NCI-H446 treated with DMSO at 0.1 percent for 48 hours (cell line): ENCODE data around the gene NACA.
"Not testable (repeated sequence)": the region's sequence is repeated elsewhere in the genome, so short reads cannot be mapped to it uniquely, and the experiment has no call there.

ENCODE experiments used
- DNase-seq: peaks from one replicate; lab custom pipeline; 2025; lab: John Stamatoyannopoulos, UW

NACA gene

DNA sequence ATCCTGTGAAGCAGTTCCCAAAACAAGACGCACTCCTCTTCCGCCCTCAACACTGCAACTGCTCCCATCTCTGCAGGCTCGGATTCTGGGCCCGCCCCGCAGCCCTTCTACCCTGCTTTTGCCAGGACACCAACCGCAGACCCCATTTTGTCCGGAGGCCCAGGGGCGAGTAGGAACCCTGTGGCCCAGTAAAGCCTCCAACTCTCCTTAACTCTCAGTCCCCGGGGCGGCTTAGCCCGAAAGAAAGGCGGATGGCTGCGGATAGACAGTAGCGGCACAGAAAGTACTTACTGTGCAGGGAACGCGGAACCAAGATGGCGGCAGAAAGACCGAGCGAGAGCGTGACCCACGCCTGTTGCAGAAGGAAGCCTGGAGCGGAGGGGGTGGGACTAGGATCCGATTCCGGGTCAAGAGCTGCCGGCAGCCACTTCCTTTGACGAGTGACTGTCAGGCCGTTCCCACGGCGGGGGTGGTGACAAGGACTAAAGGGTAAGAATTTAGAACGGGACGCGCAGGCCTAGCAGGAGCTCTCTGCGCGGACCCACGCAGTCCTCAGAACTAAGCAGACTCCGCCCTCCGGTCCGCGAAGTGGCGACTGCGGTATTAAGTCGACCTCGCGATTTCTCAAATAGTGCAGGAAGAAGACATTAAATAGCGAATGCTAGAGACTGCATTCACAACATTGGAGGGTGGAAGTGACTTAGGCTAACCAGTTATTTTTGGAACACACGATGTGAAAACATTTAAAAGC is at the start of gene NACA:
TSS of gene NACA (minus strand) at position 328 of the 751 bp plus-strand sequence. CDS start 778 bp downstream, outside the sequence.
- DNase-seq, result peak; percentile 96

DNA sequence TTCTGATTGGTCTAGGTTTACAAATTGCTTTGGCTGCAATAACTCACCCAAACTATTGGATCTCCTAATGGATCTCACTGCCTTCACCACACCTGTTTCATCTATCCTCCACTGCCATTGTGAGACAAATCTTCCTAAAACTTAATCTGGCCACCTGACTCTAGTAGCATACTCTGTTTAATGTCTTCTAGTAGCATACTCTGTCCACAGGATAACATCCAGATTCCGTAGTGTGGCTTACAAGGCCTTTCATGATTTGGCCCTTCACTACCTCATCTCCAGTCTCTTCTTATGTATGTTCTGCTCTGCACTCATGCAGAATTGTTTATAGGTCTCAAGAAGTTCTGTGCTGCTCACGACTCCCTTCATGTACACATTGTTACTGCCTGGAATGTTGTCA is 48.0 kb upstream of the NACA start:
- DNase-seq, result no peak

DNA sequence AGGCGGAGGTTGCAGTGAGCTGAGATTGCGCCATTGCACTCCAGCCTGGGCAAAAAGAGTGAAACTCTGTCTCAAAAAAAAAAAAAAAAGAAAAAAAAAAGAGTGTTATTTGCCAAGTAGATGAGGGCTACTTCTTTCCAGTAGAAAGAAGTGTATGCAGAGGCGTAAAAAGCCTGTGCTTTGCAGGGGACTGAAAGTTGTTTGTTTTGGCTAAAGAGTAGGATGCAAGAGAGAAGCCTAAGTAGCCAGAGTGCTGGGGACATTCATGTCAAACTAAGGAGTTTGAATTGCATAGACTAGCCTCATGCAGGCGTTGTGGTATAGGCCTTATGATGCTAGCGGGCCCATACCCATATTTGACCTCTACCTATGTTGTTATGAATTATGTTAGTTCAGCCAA is 47.5 kb upstream of the NACA start:
- DNase-seq, result no peak

DNA sequence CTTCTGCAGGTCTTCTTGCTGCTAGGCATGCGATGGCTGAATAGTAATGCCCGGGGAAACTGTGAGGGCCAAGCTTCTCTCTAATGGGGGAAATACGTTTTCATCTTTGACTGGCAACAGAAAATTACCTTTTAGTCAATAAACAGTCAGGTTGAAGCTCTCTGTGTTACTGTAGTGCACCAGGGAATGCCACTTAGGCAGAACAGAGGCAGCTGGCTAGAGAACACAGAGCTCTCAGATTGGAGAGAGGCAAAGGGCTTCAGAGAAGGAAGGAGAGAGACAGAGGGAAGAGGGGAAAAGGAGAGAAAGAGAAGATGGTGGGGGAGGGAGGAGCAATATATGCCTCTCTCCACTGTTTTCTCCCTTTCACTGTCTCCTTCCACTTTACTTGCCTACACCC is 44.8 kb upstream of the NACA start:
- no peak for DNase-seq

DNA sequence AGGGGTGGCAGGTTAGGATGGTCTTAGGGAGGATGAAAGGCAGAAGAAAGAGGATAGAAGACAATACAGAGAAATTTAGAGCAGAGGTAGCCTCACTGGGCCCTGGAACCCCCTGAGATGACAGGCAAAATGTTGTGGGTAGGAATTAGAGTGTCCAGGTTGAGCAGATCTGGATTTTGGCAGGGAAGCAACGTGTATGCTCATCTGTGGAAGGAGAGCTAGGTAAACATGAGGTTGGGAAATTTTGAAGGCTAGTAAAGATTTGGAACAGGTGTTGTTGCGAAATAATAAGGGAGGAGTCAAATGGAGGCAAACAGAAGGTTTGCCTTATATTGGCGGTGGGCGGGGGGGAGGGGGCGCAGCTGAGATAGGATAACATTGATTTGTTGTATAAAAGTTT is 43.3 kb upstream of the NACA start:
- no peak for DNase-seq

- DNase-seq, result no peak
Measured at GRCh38 chr12:56766535-56766934, 41.4 kb upstream of the NACA start.

DNA sequence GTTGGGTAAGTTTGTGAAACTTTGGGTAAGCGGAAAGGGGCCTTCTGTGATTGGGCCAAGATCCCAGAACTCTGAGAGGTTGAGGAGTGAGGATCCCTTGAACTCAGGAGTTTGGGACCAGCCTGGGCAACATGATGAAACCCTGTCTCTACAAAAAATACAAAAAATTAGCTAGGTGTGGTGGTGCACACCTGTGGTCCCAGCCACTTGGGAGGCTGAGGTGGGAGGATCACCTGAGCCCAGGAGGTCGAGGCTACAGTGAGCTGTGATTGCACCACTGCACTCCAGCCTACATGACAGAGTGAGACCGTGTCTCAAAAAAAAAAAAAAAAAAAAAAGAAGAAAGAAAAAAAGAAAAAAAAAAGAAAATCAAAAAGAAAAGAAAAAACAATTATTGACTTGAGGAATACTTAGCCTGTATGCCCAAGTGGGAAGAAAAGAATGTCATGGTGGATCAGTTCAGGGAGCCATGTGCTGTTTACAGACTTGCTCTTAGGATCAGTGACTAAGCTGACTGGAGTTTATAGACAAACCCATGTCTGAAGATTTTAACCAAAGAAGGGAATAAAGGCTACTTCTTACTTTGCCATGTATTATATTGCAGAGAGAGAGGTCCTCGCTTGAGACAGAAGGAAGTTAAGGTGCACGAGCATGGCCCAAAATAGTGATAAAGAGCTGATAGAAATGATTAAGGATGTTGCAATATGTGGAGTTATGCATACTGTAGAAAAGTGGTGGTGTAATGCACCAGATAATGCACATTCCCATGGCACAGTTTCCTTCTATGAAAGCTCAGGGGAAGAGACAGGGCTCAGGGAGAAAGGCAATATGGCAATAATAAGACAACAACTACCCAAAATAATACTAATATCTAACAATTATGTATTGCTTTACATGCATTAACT is 38.9 kb upstream of the NACA start:
- no peak for DNase-seq

DNA sequence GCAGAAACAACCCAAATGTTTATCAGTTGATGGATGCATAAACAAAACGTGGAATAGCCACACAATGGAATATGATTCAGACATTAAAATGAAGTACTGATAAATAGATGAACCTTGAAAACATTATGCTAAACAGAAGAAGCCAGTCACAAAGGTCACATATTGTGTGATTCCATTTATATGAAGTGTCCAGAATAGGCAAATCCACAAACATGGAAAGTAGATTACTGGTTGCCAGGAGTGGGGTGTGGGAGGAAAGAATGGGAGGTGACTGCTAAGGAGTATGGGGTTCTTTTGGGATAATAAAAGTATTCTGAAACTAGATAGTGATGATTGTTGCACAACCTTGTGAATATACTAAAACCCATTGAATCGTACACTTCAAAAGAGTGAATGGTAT is 36.7 kb upstream of the NACA start:
- DNase-seq, result no peak

- DNase-seq, result no peak
Measured at GRCh38 chr12:56760460-56760859, 35.4 kb upstream of the NACA start.

- DNase-seq, result no peak
Measured at GRCh38 chr12:56759263-56759908, 34.3 kb upstream of the NACA start.

GRCh38 chr12:56758728-56759262 is 33.7 kb upstream of the NACA start:
- DNase-seq, result no peak

- DNase-seq, result not testable (repeated sequence)
Measured at GRCh38 chr12:56757971-56758370, 32.9 kb upstream of the NACA start.

- DNase-seq, result no peak
Measured at GRCh38 chr12:56753566-56753965, 28.5 kb upstream of the NACA start.

- peak; percentile 77 for DNase-seq
Measured at GRCh38 chr12:56751712-56752598, 26.9 kb upstream of the NACA start, which contains the start of gene PRIM1. Gene PRIM1, minus strand, starts transcription at chr12:56752323. Its CDS starts 25 bp downstream, at chr12:56752298.

DNA sequence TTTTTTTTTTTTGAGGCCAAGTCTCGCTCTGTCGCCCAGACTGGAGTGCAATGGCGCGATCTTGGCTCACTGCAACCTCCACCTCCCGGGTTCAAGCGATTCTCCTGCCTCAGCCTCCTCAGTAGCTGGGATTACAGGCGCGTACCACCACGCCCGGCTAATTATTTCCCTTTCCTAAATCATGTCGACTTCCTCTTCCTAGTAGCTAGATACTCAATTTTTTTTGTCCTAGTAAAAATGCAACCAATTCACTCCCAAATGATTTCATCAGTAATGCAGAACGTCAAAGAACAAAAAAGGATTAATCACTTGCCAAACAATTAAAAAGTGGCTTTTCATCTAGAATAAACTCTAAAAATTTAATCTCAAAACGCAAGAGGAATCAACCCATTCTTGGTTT is 25.5 kb upstream of the NACA start:
- DNase-seq, result not testable (repeated sequence)

DNA sequence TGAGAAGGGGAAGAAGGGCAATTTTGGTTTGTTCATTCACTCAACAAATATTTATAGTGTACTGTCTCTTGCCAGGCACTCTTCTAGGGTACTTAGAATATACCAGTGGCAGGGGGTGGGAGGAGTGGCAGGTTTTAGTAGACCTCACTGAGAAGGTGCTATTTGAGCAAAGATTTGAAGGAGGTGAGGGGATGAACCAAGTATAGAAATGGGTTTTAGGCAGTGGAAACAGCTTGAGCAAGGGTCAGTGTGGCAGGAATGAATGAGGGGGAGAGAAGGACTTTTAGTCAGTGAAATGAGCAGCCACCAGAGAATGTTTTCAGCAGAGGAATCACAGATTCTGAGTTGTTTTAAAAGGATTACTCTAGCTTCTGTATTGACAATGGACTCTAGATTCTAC is 24.8 kb upstream of the NACA start:
- no peak for DNase-seq

DNA sequence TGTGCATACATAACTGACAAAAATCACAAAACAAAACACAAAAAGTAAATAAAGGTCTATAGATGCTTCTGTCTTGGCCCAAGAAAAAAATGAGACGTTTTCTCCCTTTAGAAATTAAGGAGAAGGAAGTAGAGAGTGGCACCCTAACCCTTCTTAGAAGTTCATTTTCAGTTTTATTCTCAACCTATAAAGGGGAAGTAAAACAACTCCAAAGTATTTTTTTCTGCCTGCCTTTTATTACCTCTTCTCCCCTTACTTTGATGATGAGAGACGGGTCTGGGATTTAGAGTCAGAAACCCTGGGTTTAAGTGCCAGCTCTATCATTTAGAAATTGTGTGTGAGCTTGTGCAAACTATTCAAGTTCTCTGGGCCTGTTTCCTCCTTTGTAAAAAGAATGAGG is 24.3 kb upstream of the NACA start:
- no peak for DNase-seq

- no peak for DNase-seq
Measured at GRCh38 chr12:56728139-56728861, 3.2 kb upstream of the NACA start.

DNA sequence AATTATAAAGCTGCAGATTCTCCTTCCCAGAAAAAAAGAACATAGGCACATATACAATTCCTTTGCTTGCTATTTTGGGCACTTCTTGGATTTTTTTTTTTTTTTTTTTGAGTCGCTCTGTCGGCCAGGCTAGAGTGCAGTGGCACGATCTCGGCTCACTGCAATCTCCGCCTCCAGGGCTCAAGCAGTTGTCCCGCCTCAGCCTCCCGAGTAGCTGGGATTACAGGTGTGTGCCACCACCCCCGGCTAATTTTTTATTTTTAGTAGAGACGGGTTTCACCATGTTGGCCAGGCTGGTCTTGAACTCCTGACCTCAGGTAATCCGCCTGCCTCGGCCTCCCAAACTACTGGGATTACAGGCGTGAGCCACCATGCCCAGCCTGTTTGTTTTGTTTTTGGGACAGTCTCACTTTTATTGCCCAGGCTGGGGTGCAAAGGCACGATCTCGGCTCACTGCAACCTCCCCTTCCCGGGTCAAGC is 1.1 kb upstream of the NACA start:
- not testable (repeated sequence) for DNase-seq

DNA sequence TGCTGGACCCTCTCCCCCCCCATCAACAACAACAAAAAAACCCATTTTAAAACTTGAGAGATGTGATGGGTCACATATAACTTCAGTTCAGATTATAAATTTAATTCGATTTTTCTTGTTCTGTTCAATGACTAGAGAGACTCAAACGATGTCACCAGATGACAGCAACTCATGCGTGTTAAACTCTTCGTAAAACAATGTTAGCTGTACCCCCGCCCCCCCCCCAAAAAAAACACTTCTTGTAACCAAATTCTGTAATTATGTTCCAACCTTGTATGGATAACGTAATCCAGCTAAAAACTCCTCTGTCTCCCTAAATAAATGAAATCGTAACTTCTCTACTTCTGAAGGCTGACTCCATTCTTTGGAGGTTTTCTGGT is 614 bp upstream of the NACA start:
- DNase-seq, result no peak

DNA sequence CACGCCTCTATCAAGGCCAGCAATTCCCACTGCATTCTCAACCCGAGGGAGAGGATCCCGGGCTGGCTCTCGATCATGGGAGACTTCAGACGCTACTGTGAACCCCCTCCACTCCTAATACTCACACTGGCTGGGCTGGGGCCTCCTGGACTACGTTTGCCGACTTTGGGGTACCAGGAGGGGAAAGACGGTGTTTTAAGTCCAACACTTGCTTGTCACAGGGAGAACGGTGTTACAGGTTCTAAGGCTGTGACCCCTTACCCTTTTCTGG is 463 bp downstream of the NACA start:
- DNase-seq, result no peak
